ENCODE measurements around the gene LYST. TPM values are rescaled to one million over a fixed set of nuclear protein-coding genes. Genes with fewer than 3 reads are reported as not detected.

LYST gene
- polyA plus RNA-seq, 3 donors, result 3.1 to 9.4 (median 7.9) TPM

GRCh38 chr1:235703506-235703905 lies 163.2 kb downstream of the LYST start:
- 82 to 91% (median 88%) methylated on average over 2 of the region's 2 CpGs for WGBS, 3 donors
- H3K27ac ChIP-seq (ENCODE audit: low read depth, low read length), result no peak overlapping the region

- H3K27ac ChIP-seq (ENCODE audit: low read depth, low read length), result no peak overlapping the region
- WGBS, 3 donors, result 87 to 90% (median 88%) methylated on average over 9 of the region's 9 CpGs
Observed at GRCh38 chr1:235702412-235702811, 164.3 kb downstream of the LYST start.

GRCh38 chr1:235697508-235697907 lies 169.2 kb downstream of the LYST start:
- 93 to 96% (median 96%) methylated on average over 2 of the region's 2 CpGs for WGBS, 3 donors
- no peak overlapping the region for H3K27ac ChIP-seq (ENCODE audit: low read depth, low read length)

- no peak overlapping the region for H3K27ac ChIP-seq (ENCODE audit: low read depth, low read length)
- WGBS, 3 donors, result 94 to 98% (median 96%) methylated on average over 4 of the region's 4 CpGs
Observed at GRCh38 chr1:235689356-235689755, 177.3 kb downstream of the LYST start.

GRCh38 chr1:235688096-235688495 lies 178.6 kb downstream of the LYST start:
- no peak overlapping the region for H3K27ac ChIP-seq (ENCODE audit: low read depth, low read length)
- 84 to 91% (median 87%) methylated on average over 3 of the region's 3 CpGs for WGBS, 3 donors

GRCh38 chr1:235683653-235684052 lies 183.1 kb downstream of the LYST start:
- H3K27ac ChIP-seq (ENCODE audit: low read depth, low read length), result no peak overlapping the region
- 29 to 94% (median 92%) methylated on average over 1 of the region's 1 CpG for WGBS, 3 donors

GRCh38 chr1:235682216-235682615 lies 184.5 kb downstream of the LYST start:
- 98 to 100% (median 98%) methylated on average over 3 of the region's 3 CpGs for WGBS, 3 donors
- H3K27ac ChIP-seq (ENCODE audit: low read depth, low read length), result no peak overlapping the region

- H3K27ac ChIP-seq (ENCODE audit: low read depth, low read length), result no peak overlapping the region
- 55 to 94% (median 92%) methylated on average over 3 of the region's 3 CpGs for WGBS, 3 donors
Observed at GRCh38 chr1:235679644-235680043, 187.1 kb downstream of the LYST start.

- 42 to 94% (median 91%) methylated on average over 2 of the region's 2 CpGs for WGBS, 3 donors
- no peak overlapping the region for H3K27ac ChIP-seq (ENCODE audit: low read depth, low read length)
Observed at GRCh38 chr1:235679005-235679404, 187.7 kb downstream of the LYST start.

- no peak overlapping the region for H3K27ac ChIP-seq (ENCODE audit: low read depth, low read length)
- WGBS, 3 donors, result 93 to 98% (median 97%) methylated on average over 10 of the region's 10 CpGs
Observed at GRCh38 chr1:235675152-235675890, 191.4 kb downstream of the LYST start.

GRCh38 chr1:235673981-235674380 lies 192.7 kb downstream of the LYST start:
- no peak overlapping the region for H3K27ac ChIP-seq (ENCODE audit: low read depth, low read length)
- 75 to 82% (median 79%) methylated on average over 7 of the region's 7 CpGs for WGBS, 3 donors

GRCh38 chr1:235671992-235672391 lies 194.7 kb downstream of the LYST start:
- 97 to 100% (median 100%) methylated on average over 1 of the region's 1 CpG for WGBS, 3 donors

GRCh38 chr1:235670157-235670776 lies 196.4 kb downstream of the LYST start:
- 97 to 98% (median 97%) methylated on average over 8 of the region's 8 CpGs for WGBS, 3 donors
- no peak overlapping the region for H3K27ac ChIP-seq (ENCODE audit: low read depth, low read length)

More at GRCh38 chr1:235671992-235672391, 194.7 kb downstream of the LYST start:
- H3K27ac ChIP-seq (ENCODE audit: low read depth, low read length), result no peak overlapping the region

- H3K27ac ChIP-seq (ENCODE audit: low read depth, low read length), result no peak overlapping the region
- 87 to 97% (median 93%) methylated on average over 3 of the region's 3 CpGs for WGBS, 3 donors
Observed at GRCh38 chr1:235669277-235669676, 197.4 kb downstream of the LYST start.

- 93 to 96% (median 94%) methylated on average over 4 of the region's 4 CpGs for WGBS, 3 donors
- H3K27ac ChIP-seq (ENCODE audit: low read depth, low read length), result no peak overlapping the region
Observed at GRCh38 chr1:235663628-235664027, 203.1 kb downstream of the LYST start.

- H3K27ac ChIP-seq (ENCODE audit: low read depth, low read length), result no peak overlapping the region
- 71 to 85% (median 74%) methylated on average over 2 of the region's 2 CpGs for WGBS, 3 donors
Observed at GRCh38 chr1:235661568-235661967, 205.1 kb downstream of the LYST start.

- no peak overlapping the region for H3K27ac ChIP-seq (ENCODE audit: low read depth, low read length)
- 89 to 94% (median 89%) methylated on average over 14 of the region's 14 CpGs for WGBS, 3 donors
Observed at GRCh38 chr1:235659186-235659771, 207.4 kb downstream of the LYST start.

- H3K27ac ChIP-seq (ENCODE audit: low read depth, low read length), result no peak overlapping the region
- 47 to 64% (median 50%) methylated on average over 5 of the region's 5 CpGs for WGBS, 3 donors
Observed at GRCh38 chr1:235657747-235658526, 208.8 kb downstream of the LYST start.

GRCh38 chr1:235657269-235657668 lies 209.4 kb downstream of the LYST start:
- no peak overlapping the region for H3K27ac ChIP-seq (ENCODE audit: low read depth, low read length)
- WGBS, 3 donors, result 81 to 84% (median 82%) methylated on average over 5 of the region's 5 CpGs

Measured in adipose tissue (tissue), 3 donors.